ENCODE measurements around the gene MSH6. TPM values are rescaled to one million over a fixed set of nuclear protein-coding genes. Genes with fewer than 3 reads are reported as not detected.

The MSH6 gene
- polyA plus RNA-seq, 1 donor from 2014 or later = 60.3 TPM

DNA sequence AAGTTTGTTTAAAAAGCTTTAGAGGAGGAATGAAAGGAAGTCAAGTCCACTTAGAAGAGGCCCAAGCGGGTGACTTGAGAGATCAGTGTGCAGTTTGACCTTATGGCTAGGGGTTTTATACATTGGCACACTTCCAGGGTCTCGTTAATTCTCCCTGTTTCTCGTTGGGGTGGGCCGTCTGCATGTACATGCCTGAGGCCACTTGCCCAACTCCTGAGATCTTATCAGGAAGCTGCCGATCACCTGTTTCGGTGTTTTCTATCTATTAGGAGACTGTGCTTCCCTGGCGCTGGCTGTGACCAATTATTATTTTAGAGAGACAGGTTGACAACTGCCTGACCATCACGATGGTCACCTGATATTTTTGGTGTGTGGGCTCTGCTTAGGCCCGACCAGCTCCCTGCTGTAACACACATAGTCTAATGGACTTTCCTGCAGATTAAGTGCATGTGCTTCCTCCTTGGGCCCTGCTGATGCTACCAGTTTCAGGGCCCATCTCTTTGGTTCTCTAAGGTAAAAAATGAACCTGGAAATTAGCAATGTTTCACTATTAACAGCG, 31.0 kb upstream of the MSH6 start:
- no peak for TF ChIP-seq EZH2 (IDR thresholded peaks at IDR 0.05; ENCODE audit: borderline replicate concordance, insufficient read depth, low read length, poor library complexity, severe bottlenecking)
- Histone ChIP-seq H3K36me3 (ENCODE audit: insufficient read depth, low read length) (no peaks in the 10 kb centered on the region), H3F3A (ENCODE audit: insufficient read depth, low read length, poor library complexity, severe bottlenecking) (no peaks in the 10 kb centered on the region), H4K20me1 (ENCODE audit: insufficient read depth) (no peaks in the 10 kb centered on the region), H3K27me3 (ENCODE audit: insufficient read depth, low read depth, low read length) (no peaks in the 10 kb centered on the region), H3K27ac (ENCODE audit: low read length) (no peak overlapping the region), H3K9me2 (ENCODE audit: insufficient read depth, low read length) (no peaks in the 10 kb centered on the region), H3K4me3 (ENCODE audit: low read length) (no peak overlapping the region), H3K9ac (ENCODE audit: low read length) (no peak overlapping the region), H3K4me2 (ENCODE audit: low read length) (no peak overlapping the region), H3K79me2 (replicated peaks; ENCODE audit: insufficient read depth, low read length) (no peaks in the 10 kb centered on the region), H3K9me3 (ENCODE audit: low read length) (no peaks in the 10 kb centered on the region), H2AFZ (ENCODE audit: low read depth, low read length) (no peak overlapping the region)

GRCh38 chr2:47767497-47767844, 15.5 kb upstream of the MSH6 start:
- Histone ChIP-seq H3K36me3 (ENCODE audit: insufficient read depth, low read length) (no peaks in the 10 kb centered on the region), H3K9ac (ENCODE audit: low read length) (no peak overlapping the region), H3K9me3 (ENCODE audit: low read length) (no peaks in the 10 kb centered on the region), H3K4me2 (ENCODE audit: low read length) (no peak overlapping the region), H3F3A (ENCODE audit: insufficient read depth, low read length, poor library complexity, severe bottlenecking) (no peaks in the 10 kb centered on the region), H2AFZ (ENCODE audit: low read depth, low read length) (no peak overlapping the region), H3K79me2 (replicated peaks; ENCODE audit: insufficient read depth, low read length) (no peaks in the 10 kb centered on the region), H3K9me2 (ENCODE audit: insufficient read depth, low read length) (no peaks in the 10 kb centered on the region), H3K27ac (ENCODE audit: low read length) (no peak overlapping the region), H3K4me3 (ENCODE audit: low read length) (no peak overlapping the region), H3K27me3 (ENCODE audit: insufficient read depth, low read depth, low read length) (no peaks in the 10 kb centered on the region), H4K20me1 (ENCODE audit: insufficient read depth) (no peaks in the 10 kb centered on the region)
- TF ChIP-seq MXI1 (conservative IDR thresholded peaks at IDR 0.05; ENCODE audit: poor library complexity, severe bottlenecking) (no peak), POLR2AphosphoS5 (IDR thresholded peaks at IDR 0.05) (no peak), REST (IDR thresholded peaks at IDR 0.05; ENCODE audit: borderline replicate concordance) (no peak), RAD21 (conservative IDR thresholded peaks at IDR 0.05) (no peak), EZH2 (IDR thresholded peaks at IDR 0.05; ENCODE audit: borderline replicate concordance, insufficient read depth, low read length, poor library complexity, severe bottlenecking) (no peak), SMC3 (conservative IDR thresholded peaks at IDR 0.05; ENCODE audit: poor library complexity) (no peak), EP300 (conservative IDR thresholded peaks at IDR 0.05; ENCODE audit: poor library complexity, severe bottlenecking) (no peak), TAF1 (IDR thresholded peaks at IDR 0.05; ENCODE audit: low read depth) (no peak)
- TF ChIP-seq, protein P1, sequence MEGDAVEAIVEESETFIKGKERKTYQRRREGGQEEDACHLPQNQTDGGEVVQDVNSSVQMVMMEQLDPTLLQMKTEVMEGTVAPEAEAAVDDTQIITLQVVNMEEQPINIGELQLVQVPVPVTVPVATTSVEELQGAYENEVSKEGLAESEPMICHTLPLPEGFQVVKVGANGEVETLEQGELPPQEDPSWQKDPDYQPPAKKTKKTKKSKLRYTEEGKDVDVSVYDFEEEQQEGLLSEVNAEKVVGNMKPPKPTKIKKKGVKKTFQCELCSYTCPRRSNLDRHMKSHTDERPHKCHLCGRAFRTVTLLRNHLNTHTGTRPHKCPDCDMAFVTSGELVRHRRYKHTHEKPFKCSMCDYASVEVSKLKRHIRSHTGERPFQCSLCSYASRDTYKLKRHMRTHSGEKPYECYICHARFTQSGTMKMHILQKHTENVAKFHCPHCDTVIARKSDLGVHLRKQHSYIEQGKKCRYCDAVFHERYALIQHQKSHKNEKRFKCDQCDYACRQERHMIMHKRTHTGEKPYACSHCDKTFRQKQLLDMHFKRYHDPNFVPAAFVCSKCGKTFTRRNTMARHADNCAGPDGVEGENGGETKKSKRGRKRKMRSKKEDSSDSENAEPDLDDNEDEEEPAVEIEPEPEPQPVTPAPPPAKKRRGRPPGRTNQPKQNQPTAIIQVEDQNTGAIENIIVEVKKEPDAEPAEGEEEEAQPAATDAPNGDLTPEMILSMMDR (IDR thresholded peaks at IDR 0.05; ENCODE audit: poor library complexity, severe bottlenecking) = no peak

All from neural cell (in vitro differentiated cells).